Measurements from ENCODE around the gene FRMPD4.

The FRMPD4 gene

GRCh38 chrX:12372111-12372510, 233.8 kb downstream of the FRMPD4 start:
- no peak for DNase-seq

DNA sequence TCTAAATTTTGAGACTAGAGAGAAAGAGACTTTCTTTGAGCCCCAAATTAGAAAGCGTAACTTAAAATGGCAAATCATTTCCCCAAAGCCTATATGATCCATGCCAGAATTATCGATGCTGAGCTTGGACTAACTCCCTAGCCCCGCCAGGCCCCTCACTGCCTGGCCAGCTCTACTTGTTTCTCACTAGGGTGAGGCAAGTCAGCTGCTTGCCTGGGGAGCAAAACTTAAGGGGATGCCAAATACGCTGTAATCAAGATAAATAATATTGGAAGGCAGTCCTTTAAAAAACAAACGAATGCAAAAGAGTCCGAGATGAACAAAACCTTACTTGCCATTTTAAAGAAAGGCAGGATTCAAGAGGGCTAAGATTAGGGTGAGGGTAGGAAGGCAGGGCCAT, 236.0 kb downstream of the FRMPD4 start:
- no peak for DNase-seq

DNA sequence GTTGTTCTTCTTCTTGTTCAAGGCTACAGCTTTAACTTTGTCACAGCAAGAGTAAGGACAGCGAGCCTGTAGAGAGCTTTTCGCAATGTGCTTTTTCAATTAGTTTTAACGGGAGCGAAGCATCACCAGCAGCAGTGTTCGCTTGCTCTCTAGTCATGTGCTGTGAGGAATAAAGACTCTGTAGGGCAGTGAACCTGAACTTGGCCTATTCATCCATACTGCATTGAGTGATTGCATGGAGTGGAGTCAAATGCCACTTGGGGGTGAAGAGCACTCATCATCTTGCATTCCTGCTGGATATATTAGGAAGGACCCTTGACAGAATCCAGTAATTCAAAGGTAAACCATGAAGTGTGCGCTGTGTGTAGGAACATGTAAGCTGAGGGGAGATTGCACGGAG, 240.0 kb downstream of the FRMPD4 start:
- DNase-seq, result no peak

DNA sequence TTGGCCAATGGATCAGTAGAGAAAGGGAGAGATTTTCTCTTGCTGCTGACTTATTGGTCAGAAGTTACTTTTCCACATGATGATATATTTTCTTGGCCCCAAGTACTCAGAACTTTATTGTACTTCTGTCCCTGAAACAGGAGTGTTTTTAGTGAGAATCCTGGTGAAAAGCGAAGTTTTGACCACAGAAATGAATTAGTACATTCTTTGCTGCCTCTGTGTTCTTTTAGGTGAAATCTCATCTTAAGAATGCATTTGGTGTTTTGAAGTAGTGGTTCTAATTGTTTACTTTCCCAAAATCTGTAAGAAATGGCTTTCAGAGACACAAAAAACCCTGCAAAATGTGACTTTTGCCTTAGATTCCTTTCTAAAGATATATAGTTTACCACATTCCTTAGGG, 240.4 kb downstream of the FRMPD4 start:
- no peak for DNase-seq

DNA sequence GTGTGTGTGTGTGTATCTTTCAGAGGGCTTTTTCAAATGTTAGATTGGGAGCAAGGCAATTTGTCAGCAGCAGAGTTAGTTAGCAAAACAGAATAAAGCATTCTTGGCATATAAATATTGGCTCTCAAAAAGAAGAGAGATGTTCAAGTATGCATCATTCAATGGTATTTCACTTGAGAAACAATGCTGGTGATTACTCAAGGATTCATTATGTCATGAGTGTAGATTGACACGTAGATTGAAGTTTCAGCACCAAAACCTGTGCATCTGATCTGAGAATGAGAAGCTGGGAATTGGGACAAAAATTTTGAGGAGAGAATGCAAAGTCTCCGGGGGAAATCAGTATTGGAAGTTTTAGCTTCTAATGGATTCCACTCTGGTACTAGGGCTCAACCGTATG, 241.4 kb downstream of the FRMPD4 start:
- no peak for DNase-seq

GRCh38 chrX:12383196-12383595, 244.9 kb downstream of the FRMPD4 start:
- DNase-seq, result no peak

DNA sequence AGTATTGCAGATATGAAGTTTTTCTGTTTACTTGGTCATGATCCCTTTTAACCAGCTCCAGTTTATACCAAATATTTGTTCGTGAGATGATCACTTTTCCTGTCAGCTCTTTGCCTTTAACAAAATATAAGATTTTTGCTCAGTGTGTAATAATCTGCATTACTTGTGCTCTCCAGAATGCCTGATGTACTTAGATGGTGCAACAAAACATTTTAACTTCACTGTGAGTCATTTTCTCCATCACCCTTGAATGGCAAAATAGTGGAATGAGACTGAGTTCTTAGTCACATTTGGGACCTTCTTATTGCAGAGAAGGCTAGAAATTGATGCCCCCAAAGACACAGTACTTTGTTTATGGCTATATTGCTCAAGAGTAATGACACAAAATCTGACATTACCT, 252.0 kb downstream of the FRMPD4 start:
- DNase-seq, result no peak

GRCh38 chrX:12396584-12396983, 258.3 kb downstream of the FRMPD4 start:
- DNase-seq, result no peak

DNA sequence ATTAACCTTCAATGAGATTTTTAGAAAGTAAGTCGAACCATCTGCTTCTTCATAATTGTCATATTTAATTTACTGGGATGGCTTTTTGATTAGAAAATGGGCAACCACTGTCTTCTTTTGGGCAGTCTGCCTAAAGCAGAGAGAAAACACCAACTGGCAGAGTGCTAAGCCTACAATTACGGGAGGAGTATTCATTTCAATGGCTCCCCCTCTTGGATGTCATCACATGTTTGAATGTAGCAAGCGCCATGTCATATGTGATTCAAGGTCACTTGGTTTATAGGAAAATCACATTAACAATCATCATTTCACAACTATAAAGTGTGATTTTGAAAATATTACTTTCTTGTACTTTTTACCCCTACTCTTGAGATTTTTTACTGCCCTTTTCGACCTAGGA, 261.9 kb downstream of the FRMPD4 start:
- DNase-seq, result no peak

DNA sequence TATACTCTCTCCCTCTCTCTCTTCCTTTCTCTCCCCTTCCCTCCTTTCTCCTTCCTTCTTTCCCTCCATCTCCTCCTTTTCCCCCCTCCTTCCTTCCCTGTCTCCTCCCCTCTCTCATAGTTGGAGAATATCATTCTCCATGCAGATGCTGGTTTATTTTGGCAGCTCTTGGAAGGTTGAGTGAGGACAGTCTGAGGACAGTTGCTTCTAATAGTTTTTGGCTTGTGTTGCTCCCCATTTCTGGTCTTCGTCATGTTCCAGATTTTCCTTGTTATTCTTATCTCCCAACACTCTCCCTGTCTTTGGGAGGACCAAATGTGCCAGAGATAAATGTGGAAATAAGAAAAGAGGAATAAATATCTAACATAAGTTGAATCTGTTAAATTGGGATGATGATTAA, 263.0 kb downstream of the FRMPD4 start:
- DNase-seq, result no peak

DNA sequence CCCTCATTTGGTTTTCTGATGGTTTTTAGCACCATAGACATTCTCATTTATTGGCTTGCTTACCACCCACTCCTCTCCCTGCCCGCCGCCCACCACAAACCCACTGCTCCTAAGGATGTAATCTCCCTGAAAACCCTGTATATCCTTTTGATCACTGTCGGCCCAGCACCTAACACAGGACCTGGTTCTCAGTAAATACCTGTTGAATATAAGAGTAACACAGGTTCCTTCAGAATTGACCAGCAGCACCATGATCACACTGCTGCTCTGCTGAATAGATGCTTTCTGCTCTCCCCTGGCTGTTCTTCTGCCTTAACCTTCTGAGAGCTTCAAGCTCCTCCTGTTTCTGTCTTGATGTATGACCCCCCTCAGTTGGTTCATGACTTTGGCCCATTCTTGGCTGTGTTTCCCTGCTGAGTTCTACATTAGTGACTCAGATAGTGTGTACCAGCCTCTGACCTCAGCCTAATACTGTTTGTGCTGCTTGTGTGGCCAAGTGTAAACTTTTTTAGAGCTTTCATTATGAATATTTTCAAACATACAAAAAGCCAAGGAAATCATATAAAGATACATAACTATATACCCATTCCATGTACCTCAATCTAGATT, 265.3 kb downstream of the FRMPD4 start:
- DNase-seq, result no peak

- no peak for DNase-seq
Measured at GRCh38 chrX:12405306-12405705, 267.0 kb downstream of the FRMPD4 start.

DNA sequence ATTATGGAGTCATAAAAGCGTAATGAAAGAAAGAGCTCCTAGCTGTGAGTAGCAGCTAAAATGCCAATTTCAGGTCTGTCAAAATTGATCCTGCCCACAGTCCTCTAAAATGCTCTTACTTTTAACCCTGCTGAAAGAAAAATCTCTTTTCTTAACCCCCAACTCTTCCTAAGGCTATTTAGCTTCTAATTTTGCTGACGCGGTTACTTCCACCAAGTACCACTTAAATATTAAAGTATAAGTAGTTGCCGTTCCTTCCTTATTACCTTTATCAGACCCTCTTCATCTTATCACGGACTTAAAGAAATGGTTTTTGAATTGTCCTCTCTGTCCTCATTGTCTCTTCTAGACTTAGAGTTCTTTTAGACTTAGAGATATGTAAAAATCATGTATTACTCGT, 272.2 kb downstream of the FRMPD4 start:
- DNase-seq, result no peak

DNA sequence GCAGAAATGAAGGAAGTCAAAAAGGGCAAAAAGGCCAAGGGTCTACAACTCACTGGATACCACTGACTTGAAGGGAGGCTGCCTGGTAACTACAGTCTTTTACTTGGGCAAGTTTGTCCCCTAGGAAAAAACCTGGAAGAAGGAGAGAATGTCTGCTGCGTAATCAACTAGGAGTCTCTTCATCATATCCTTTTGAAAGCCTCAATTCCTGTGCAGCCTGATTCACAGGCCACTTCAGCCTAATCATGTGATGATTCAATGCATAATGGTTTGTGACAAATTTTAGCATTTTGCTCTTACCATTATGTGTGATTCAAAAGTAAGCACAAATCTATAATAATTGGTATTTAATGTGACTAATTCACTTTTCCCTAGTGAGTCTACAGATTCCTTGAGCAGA, 273.6 kb downstream of the FRMPD4 start:
- no peak for DNase-seq

DNA sequence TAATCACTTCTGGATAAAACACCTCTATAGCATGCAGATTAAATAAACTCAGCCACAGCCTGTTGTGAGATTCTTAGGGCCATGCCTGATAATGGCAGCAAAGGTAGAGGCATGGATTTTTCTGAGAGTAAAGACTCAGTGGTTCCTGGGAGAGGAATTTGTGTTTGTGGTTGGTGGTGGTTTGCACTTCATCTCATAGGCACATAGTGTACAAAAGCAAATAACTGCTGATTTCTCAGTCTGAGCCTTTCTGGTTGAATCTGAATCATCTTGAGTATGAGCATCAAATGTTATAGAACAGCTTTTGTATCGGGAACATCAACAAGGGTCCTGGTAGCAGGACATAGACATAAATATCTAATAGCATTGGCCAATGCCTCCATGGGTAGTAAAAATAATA, 274.3 kb downstream of the FRMPD4 start:
- no peak for DNase-seq

- DNase-seq, result no peak
Measured at GRCh38 chrX:12419591-12419990, 281.3 kb downstream of the FRMPD4 start.

- DNase-seq, result no peak
Measured at GRCh38 chrX:12421918-12422317, 283.6 kb downstream of the FRMPD4 start.

DNA sequence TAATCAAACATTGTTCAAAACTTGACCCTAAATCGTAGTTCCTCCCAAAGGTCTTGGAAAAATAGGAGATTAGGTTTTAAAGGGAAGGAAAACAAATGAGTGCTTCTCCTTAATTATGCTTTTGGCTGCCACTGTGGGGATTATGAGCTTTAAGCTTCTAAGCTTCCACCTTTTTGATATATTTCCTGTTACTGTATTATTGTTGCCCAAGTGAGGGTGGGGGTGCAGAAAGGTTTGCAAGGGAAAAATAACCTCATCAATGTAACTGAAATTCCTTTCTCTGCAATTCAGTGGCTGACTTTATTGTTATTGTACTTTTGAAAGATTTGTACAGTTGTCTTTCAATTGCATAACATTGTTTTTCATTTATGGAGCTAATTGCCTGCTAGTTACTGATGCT, 285.1 kb downstream of the FRMPD4 start:
- DNase-seq, result no peak

GRCh38 chrX:12425496-12425895, 287.2 kb downstream of the FRMPD4 start:
- no peak for DNase-seq

DNA sequence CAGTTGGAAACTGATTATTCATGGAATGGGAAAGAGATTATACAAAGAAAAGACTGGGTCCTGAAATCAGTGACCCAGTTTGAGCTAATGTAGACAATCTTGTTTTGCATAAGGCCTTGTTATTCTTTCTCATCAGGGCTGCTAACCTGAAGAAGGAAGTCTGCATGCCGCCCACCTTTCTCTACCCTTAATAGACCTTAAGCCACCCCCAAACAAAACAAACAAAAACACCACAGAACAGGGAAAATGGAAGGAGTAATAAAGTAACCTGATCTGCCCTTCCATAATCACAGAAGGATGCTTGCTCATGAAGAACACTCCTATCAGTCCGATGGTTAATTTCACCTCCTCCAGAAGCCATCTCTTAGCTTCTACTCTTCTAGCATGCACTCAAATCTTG, 288.1 kb downstream of the FRMPD4 start:
- DNase-seq, result no peak

- no peak for DNase-seq
Measured at GRCh38 chrX:12434493-12434892, 296.2 kb downstream of the FRMPD4 start.

DNA sequence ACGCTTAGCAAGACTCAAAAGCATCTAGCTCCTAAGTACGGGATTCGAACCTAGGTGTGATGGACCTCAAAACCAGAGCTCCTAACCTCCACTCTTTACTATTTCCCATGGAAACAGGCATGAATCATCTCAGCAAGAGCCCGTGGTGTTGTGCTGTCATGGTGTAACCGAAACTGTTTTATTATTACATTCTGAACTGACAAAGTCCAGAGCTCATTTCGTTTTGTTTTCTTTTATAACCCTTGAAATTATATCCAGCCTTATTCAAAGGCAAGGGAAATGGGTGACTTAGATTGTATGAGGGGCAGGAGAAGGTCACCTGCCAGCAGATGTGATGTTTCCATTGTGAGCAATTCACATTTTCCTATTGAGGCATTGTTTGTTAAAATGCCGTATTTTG, 301.1 kb downstream of the FRMPD4 start:
- DNase-seq, result no peak

DNA sequence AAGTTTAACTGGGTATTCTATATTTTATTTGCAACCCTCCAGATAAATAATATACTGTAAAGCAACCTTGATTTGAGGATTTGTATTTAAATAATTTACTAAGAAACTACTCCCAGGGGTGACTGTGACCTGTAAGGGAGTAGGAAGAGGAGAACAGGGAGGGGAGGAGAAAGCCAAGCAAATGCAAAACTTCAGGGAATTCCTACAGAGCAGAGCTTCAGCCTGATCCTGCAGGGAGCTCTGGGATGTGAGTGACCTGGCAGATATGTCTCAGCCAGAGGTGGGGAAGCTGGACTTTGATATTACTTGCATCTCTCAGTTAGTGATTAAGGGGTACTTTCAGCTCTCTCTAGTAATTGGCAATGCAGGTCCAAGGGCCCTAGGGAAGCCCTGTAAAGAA, 302.0 kb downstream of the FRMPD4 start:
- no peak for DNase-seq

DNA sequence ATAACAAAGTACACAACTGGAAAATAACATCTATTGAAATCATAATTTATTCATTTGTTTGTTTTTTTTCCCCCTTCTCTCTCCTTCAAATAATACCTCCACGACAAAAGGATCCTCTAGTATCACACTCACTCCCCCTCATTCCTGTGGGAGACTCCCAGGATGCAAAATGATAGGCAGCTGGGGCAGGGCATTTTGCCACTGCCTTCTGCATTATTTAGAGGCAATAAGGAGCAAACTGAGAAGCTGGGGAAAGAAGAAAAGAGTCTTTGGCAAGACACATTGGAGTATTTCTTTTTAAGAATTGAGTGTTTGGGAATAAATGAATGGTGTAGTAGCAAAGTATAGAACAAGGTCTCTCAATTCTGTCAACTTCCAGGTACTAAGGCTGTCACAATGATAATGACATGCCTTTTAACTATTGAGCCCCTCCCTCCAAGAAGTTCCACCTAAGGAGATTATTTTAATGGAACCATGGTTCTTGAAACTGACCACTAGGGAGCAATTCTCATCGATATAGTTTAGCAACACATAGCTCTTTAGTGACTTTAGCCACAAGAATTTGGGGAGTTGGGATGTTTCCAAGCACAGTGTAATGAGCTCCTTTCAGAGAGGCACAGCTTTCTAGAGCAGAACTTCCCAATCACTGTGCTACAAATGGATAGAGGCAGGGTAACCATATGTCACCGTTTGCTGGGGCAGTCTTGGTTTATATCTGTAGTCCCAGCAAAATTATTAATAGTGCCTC, 303.3 kb downstream of the FRMPD4 start:
- no peak for DNase-seq

GRCh38 chrX:12443534-12444098, 305.3 kb downstream of the FRMPD4 start:
- DNase-seq, result no peak

Data from stimulated activated CD4-positive, alpha-beta T cell treated with anti-CD3 and anti-CD28 coated beads, Interleukin-12 subunit alpha, Interleukin-12 subunit beta, amount 100 ng/mL, for 4 hours (primary cell).